ENCODE data around the gene LILRB4.
"Not testable (repeated sequence)": the region's sequence is repeated elsewhere in the genome, so short reads cannot be mapped to it uniquely, and the experiment has no call there.

GRCh38 chr19:54681596-54681995 is 18.8 kb downstream of the LILRB4 start:
- not testable (repeated sequence) for TF ChIP-seq CTCF, POLR2A (IDR thresholded peaks at IDR 0.05)
